SJCRH30 (cell line): ENCODE results near the gene BORCS8. TPM values are rescaled to one million over a fixed set of nuclear protein-coding genes. Genes with fewer than 3 reads are reported as not detected.

Experiments used
- DNase-seq, 2 experiments: peaks; one replicate each; pipeline ENCODE4 v3.0.0-alpha.2; 2015 to 2020
- H3K27ac ChIP-seq: fragments of 250-450 bp; sonication (Bioruptor Pico); 2 replicates; pipeline ENCODE4 v1.5.1; 2020; ENCODE audit warnings: mild to moderate bottlenecking, moderate library complexity
- H3K27me3 ChIP-seq: fragments of 250-450 bp; sonication (Bioruptor Pico); 2 replicates; pipeline ENCODE4 v1.5.1; 2020; ENCODE audit warnings: mild to moderate bottlenecking, moderate library complexity
- H3K36me3 ChIP-seq: fragments of 250-450 bp; sonication (Bioruptor Pico); 2 replicates; pipeline ENCODE4 v1.5.1; 2020; ENCODE audit warnings: mild to moderate bottlenecking, moderate library complexity
- H3K4me1 ChIP-seq: fragments of 250-450 bp; sonication (Bioruptor Pico); 2 replicates; pipeline ENCODE4 v1.5.1; 2020; ENCODE audit warnings: mild to moderate bottlenecking, moderate library complexity
- H3K4me3 ChIP-seq: fragments of 250-450 bp; sonication (Bioruptor Pico); 2 replicates; pipeline ENCODE4 v1.5.1; 2020; ENCODE audit warnings: mild to moderate bottlenecking, moderate library complexity
- H3K9me3 ChIP-seq: fragments of 250-450 bp; sonication (Bioruptor Pico); replicated peaks from 2 replicates; pipeline ENCODE4 v1.5.1; 2020; ENCODE audit warnings: mild to moderate bottlenecking, moderate library complexity
- total RNA-seq: library from RNA; depleted of rRNA; stranded (reverse); fragments of >200 nt; shearing (Covaris generic); gene quantifications from 2 replicates; pipeline ENCODE4 v1.2.3, GENCODE V29; 2014; rRNA removed

The BORCS8 gene
- 24.9 and 26.3 TPM in 2 replicates for total RNA-seq

DNA sequence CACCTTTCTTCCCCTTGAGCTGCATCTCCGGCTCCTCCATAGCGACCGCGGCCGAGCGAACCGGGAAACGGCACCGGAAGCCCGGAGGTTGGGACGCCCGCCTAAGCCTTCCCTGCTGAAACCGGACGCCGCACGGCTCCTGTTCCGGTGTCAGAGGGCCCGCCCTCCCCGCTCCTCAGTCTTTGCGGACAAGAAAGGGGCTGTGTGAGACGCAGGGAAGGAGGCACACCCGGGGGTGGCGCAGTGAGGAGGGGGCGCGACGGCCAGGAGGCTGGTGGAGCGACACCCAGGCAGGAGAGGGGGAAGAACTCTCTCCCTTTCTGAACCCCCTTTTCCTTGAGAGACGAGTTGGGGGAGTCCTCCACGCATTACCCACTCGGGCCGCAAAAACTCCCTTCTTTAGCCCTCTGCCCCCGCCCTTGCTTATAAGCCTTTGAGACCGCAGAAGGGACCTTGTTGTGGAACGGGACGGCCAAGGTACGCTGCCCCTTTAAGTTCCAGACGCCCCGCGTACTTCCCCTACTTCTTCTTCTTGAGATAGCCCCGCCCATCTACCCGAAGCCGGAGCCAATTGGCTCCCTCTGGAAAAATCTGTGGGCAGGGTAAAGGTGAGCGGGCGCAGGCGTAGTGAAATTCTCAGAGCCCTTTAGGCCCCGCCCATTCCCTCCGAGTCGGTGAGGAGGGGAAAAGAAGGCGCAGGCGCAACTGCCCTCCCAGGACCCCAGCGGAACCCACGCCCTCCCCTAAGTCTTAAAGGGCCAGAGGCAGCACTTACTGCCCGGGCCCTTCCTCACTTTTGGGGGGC is at the start of gene BORCS8, which contains the start of gene RFXANK:
Gene BORCS8 (minus strand): TSS at position 75 of the 805 bp plus-strand sequence. CDS start 35 bp downstream, at position 40.
Gene RFXANK (plus strand): TSS at position 181 of the 805 bp plus-strand sequence. CDS start 1,689 bp downstream, outside the sequence.
- peak within 1 kb of the TSS; percentile 78 for H3K27ac ChIP-seq
- no peaks in the 10 kb centered on the region for H3K9me3 ChIP-seq
- peak within 1 kb of the TSS; percentile 68 for H3K4me3 ChIP-seq
- H3K27me3 ChIP-seq: no peaks in the 10 kb centered on the region
- DNase-seq: peak; percentile 99 to 100
- no peaks in the 10 kb centered on the region for H3K4me1 ChIP-seq
- H3K36me3 ChIP-seq: peaks cover 10% of the 10 kb centered on the region; the same call in 1 of the 2 replicates

GRCh38 chr19:19240476-19240875 is 48.5 kb upstream of the BORCS8 start:
- Histone ChIP-seq H3K4me1 (no peaks in the 10 kb centered on the region), H3K27me3 (no peaks in the 10 kb centered on the region), H3K4me3 (no peak overlapping the region), H3K9me3 (peaks cover 5% of the 10 kb centered on the region; the same call in 1 of the 2 replicates), H3K36me3 (no peaks in the 10 kb centered on the region), H3K27ac (no peak overlapping the region)
- DNase-seq: no peak

- Histone ChIP-seq H3K9me3 (peaks cover 5% of the 10 kb centered on the region), H3K4me1 (no peaks in the 10 kb centered on the region)
Measured at GRCh38 chr19:19239675-19240074, 47.7 kb upstream of the BORCS8 start.

GRCh38 chr19:19238126-19238894 is 46.4 kb upstream of the BORCS8 start:
- H3K4me1 ChIP-seq: no peaks in the 10 kb centered on the region
- peaks cover 13% of the 10 kb centered on the region for H3K9me3 ChIP-seq

More at GRCh38 chr19:19239675-19240074, 47.7 kb upstream of the BORCS8 start:
- H3K27ac ChIP-seq: no peak overlapping the region
- no peaks in the 10 kb centered on the region for H3K27me3 ChIP-seq
- no peak overlapping the region for H3K4me3 ChIP-seq
- H3K36me3 ChIP-seq: no peaks in the 10 kb centered on the region
- no peak for DNase-seq

DNA sequence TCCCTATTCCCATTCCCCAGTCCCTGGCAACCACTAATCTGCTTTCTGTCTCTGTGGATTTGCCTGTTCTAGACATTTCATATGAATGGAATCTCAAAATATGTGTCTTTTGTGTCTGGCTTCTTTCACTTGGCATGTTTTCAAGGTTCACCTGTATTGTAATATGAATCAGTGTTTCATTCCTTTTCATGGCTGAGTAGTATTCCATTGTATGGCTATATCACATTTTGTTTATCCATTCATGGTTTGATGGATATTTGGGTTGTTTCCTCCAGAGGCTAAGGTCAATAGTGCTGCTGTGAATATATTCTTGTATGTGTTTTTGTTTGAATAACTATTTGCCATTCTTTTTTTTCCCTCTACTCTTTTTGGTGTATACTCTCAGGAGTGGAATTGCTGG is 44.2 kb upstream of the BORCS8 start:
- Histone ChIP-seq H3K4me3 (no peak overlapping the region), H3K9me3 (peaks cover 13% of the 10 kb centered on the region), H3K4me1 (no peaks in the 10 kb centered on the region), H3K27me3 (no peaks in the 10 kb centered on the region), H3K36me3 (no peaks in the 10 kb centered on the region), H3K27ac (no peak overlapping the region)
- DNase-seq: no peak

More at GRCh38 chr19:19238126-19238894, 46.4 kb upstream of the BORCS8 start:
- Histone ChIP-seq H3K27ac (no peak overlapping the region), H3K36me3 (no peaks in the 10 kb centered on the region), H3K27me3 (no peaks in the 10 kb centered on the region), H3K4me3 (no peak overlapping the region)
- DNase-seq: no peak

GRCh38 chr19:19234220-19234816 is 42.4 kb upstream of the BORCS8 start:
- H3K36me3 ChIP-seq: no peaks in the 10 kb centered on the region
- H3K4me1 ChIP-seq: no peaks in the 10 kb centered on the region
- H3K27ac ChIP-seq: no peak overlapping the region
- peaks cover 13% of the 10 kb centered on the region for H3K9me3 ChIP-seq
- H3K27me3 ChIP-seq: no peaks in the 10 kb centered on the region
- H3K4me3 ChIP-seq: no peak overlapping the region
- no peak for DNase-seq

DNA sequence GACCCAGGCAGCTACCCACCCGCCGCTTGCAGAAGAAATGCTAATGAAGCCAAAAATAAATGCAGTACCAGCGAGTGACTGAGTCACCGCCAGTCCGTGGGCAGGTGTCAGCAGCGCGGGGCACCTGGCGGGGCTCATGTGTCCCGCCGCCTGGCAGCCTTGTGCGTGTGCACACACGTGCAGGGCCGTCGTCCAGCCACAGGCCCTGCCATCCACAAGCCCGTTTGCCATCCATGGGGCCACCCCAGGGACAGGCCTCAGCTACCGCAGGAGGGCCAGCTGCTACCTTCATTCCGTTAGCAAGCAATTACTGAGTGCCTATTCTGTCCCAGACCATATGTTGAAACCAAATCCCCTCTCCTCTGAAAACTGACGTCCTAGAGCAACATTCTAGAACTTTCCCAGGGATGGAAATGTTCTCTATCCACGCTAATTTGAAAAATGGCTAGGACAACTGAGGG is 40.3 kb upstream of the BORCS8 start:
- H3K4me1 ChIP-seq: no peaks in the 10 kb centered on the region
- peaks cover 13% of the 10 kb centered on the region for H3K9me3 ChIP-seq
- peak; percentile 52 to 60 for DNase-seq
- H3K27me3 ChIP-seq: no peaks in the 10 kb centered on the region
- H3K36me3 ChIP-seq: no peaks in the 10 kb centered on the region
- H3K4me3 ChIP-seq: no peak overlapping the region
- no peak overlapping the region for H3K27ac ChIP-seq

DNA sequence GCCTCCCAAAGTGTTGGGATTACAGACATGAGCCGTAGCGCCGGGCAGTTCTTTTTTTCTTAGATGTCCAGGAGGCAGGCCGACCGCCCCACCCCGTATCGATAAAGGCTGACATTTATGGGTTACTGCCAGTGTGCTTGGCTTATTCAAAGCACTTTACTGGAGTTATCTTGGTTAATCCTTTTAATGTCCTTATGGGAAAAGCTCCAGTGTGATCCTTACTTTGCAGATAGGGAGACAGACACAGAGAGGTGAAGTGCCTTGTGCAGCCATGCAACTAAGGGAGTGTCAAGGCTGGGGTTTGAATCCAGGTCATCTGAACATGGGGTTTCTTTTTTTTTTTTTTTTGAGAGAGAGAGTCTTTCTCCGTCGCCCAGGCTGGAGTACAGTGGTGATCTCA is 39.0 kb upstream of the BORCS8 start:
- no peak for DNase-seq

GRCh38 chr19:19229701-19230100 is 37.7 kb upstream of the BORCS8 start:
- Histone ChIP-seq H3K4me1 (no peaks in the 10 kb centered on the region), H3K4me3 (no peak overlapping the region), H3K27me3 (no peaks in the 10 kb centered on the region), H3K9me3 (peaks cover 8% of the 10 kb centered on the region), H3K27ac (no peak overlapping the region), H3K36me3 (no peaks in the 10 kb centered on the region)
- no peak for DNase-seq

More for the DNA sequence above, 39.0 kb upstream of the BORCS8 start:
- Histone ChIP-seq H3K36me3 (no peaks in the 10 kb centered on the region), H3K4me3 (no peak overlapping the region), H3K27me3 (no peaks in the 10 kb centered on the region), H3K9me3 (peaks cover 10% of the 10 kb centered on the region), H3K4me1 (no peaks in the 10 kb centered on the region), H3K27ac (no peak overlapping the region)

- no peaks in the 10 kb centered on the region for H3K9me3 ChIP-seq
- no peak for DNase-seq
- no peak overlapping the region for H3K4me3 ChIP-seq
- H3K27me3 ChIP-seq: no peaks in the 10 kb centered on the region
- no peaks in the 10 kb centered on the region for H3K4me1 ChIP-seq
- H3K36me3 ChIP-seq: no peaks in the 10 kb centered on the region
- H3K27ac ChIP-seq: no peak overlapping the region
Measured at GRCh38 chr19:19227217-19227616, 35.3 kb upstream of the BORCS8 start.

- no peak for DNase-seq
- H3K4me3 ChIP-seq: no peak overlapping the region
- no peaks in the 10 kb centered on the region for H3K4me1 ChIP-seq
- H3K9me3 ChIP-seq: no peaks in the 10 kb centered on the region
- H3K36me3 ChIP-seq: no peaks in the 10 kb centered on the region
- no peaks in the 10 kb centered on the region for H3K27me3 ChIP-seq
- H3K27ac ChIP-seq: no peak overlapping the region
Measured at GRCh38 chr19:19226663-19227062, 34.7 kb upstream of the BORCS8 start.

DNA sequence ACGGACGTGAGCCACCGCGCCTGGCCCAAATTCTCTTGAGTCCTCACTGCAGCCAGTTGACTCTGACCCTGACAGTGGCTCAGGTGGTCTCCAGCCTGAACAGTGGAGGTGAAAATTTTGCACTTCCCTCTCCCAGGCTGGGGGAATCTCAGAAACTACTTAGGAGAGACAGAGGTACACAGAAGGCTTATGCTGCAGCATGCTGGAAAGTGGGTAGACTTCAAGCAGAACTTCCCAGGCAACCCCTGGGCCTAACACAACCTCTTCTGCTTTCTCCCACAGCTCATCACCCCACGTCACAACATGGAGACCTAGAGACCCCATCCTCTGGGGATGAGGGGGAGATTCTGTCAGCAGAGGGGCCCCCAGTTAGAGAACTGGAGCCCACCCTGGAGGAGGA is 34.3 kb upstream of the BORCS8 start:
- DNase-seq: no peak
- Histone ChIP-seq H3K9me3 (no peaks in the 10 kb centered on the region), H3K27me3 (no peaks in the 10 kb centered on the region), H3K4me1 (no peaks in the 10 kb centered on the region), H3K36me3 (no peaks in the 10 kb centered on the region), H3K27ac (no peak overlapping the region), H3K4me3 (no peak overlapping the region)

DNA sequence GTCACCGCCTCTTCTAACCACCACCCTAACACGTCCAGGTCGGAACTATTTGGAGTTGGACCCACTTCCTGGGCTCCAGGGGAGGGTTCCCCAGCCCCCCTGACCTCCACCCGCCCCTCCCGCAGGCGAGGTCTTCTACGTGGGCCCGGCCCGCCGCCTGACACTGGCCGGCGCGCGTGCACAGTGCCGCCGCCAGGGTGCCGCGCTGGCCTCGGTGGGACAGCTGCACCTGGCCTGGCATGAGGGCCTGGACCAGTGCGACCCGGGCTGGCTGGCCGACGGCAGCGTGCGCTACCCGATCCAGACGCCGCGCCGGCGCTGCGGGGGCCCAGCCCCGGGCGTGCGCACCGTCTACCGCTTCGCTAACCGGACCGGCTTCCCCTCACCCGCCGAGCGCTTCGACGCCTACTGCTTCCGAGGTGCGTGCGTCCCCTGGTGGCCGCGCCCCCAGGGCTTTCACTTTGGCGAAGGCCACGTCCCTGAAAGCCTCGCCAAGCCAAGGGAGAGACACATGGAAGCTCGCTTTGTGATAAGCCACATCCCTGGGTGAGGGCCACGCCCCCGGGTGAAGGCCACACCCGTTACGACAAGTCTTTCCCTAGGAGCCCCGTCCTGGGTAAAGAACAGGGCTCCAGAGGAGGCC is 33.0 kb upstream of the BORCS8 start:
- no peaks in the 10 kb centered on the region for H3K4me1 ChIP-seq
- H3K36me3 ChIP-seq: no peaks in the 10 kb centered on the region
- H3K27ac ChIP-seq: no peak overlapping the region
- no peaks in the 10 kb centered on the region for H3K27me3 ChIP-seq
- DNase-seq: peak; percentile 29 to 34
- no peaks in the 10 kb centered on the region for H3K9me3 ChIP-seq
- H3K4me3 ChIP-seq: no peak overlapping the region

DNA sequence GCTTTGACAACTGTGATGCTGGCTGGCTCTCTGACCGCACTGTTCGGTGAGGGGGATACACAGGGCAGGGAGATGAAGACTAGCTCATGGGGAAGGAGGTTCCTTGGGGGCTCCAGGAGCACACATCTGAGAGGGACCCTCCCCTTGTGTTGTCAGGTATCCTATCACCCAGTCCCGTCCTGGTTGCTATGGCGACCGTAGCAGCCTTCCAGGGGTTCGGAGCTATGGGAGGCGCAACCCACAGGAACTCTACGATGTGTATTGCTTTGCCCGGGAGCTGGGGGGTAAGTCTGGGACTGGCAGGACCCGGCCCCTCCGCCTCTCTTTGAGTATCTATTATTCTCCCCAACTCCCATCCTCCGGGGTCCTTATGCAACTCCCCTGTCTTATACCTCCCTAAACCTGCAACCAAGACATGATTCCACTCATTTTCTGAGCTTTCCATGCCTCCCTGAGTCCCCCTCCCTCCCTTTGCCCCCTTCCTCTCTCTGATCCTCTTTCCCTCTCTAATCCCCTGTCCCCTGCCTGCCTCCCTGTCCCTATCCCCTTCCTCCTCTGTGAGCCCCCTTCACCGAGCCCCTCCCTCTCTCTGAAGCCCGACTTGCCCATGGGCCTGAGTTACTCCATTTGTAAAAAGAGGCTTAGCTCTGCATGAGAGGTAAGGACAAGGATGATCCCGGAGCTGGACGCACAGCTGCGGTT is 32.3 kb upstream of the BORCS8 start:
- H3K36me3 ChIP-seq: no peaks in the 10 kb centered on the region
- H3K4me1 ChIP-seq: no peaks in the 10 kb centered on the region
- no peak overlapping the region for H3K27ac ChIP-seq
- no peaks in the 10 kb centered on the region for H3K9me3 ChIP-seq
- no peak for DNase-seq
- no peak overlapping the region for H3K4me3 ChIP-seq
- H3K27me3 ChIP-seq: no peaks in the 10 kb centered on the region
